GM12875 (cell line): ENCODE results near the gene DEDD2.

Experiments
- H3K4me3 ChIP-seq: one replicate; pipeline ENCODE4 v1.5.1; 2011; ENCODE audit warnings: low read depth, low read length, control low read depth
- CTCF ChIP-seq: IDR thresholded peaks from 2 replicates; pipeline ENCODE4 v1.5.1; 2011; ENCODE audit warnings: low read depth, mild to moderate bottlenecking, control low read depth, inconsistent platforms, low read length, moderate library complexity, borderline replicate concordance; ENCODE audit not compliant: insufficient read depth

DEDD2 gene

GRCh38 chr19:42200116-42200715 lies 17.3 kb downstream of the DEDD2 start:
- TF ChIP-seq CTCF, result no peak
- H3K4me3 ChIP-seq, result peak overlapping the region; percentile 24

GRCh38 chr19:42199440-42200115 lies 17.9 kb downstream of the DEDD2 start:
- H3K4me3 ChIP-seq, result peak overlapping the region; percentile 46
- TF ChIP-seq CTCF, result peak; percentile 64; the same call in 1 of the 2 replicates

GRCh38 chr19:42198676-42199439 lies 18.6 kb downstream of the DEDD2 start:
- peak overlapping the region; percentile 46 for H3K4me3 ChIP-seq

GRCh38 chr19:42197375-42197817 lies 20.1 kb downstream of the DEDD2 start:
- TF ChIP-seq CTCF, result no peak

More at GRCh38 chr19:42198676-42199439, 18.6 kb downstream of the DEDD2 start:
- TF ChIP-seq CTCF, result 0 out of 2 replicates have a peak, but pooled peaks have one; percentile 0

GRCh38 chr19:42196011-42197001 lies 21.2 kb downstream of the DEDD2 start:
- no peak for TF ChIP-seq CTCF

More at GRCh38 chr19:42197375-42197817, 20.1 kb downstream of the DEDD2 start:
- no peak overlapping the region for H3K4me3 ChIP-seq

GRCh38 chr19:42193706-42194105 lies 23.8 kb downstream of the DEDD2 start:
- no peak overlapping the region for H3K4me3 ChIP-seq
- no peak for TF ChIP-seq CTCF

More at GRCh38 chr19:42196011-42197001, 21.2 kb downstream of the DEDD2 start:
- H3K4me3 ChIP-seq, result no peak overlapping the region
